Activated naive CD8-positive, alpha-beta T cell treated with anti-CD3 and anti-CD28 coated beads for 36 hours (primary cell): ENCODE results near the gene YEATS2. TPM values are rescaled to one million over a fixed set of nuclear protein-coding genes. Genes with fewer than 3 reads are reported as not detected.
A peak's percentile ranks its signal among the peaks of the same experiment; 100 is the strongest.
"Not testable (repeated sequence)": the region's sequence is repeated elsewhere in the genome, so short reads cannot be mapped to it uniquely, and the experiment has no call there.

ENCODE experiments used
- DNase-seq: peaks from one replicate; pipeline ENCODE4 v3.0.0; 2021
- H3K27ac Mint-ChIP-seq: one replicate; pipeline ENCODE4 v1.8.0; 2022; ENCODE audit warnings: mild to moderate bottlenecking, moderate library complexity, mixed read lengths
- H3K27me3 Mint-ChIP-seq: one replicate; pipeline ENCODE4 v1.8.0; 2022; ENCODE audit warnings: mild to moderate bottlenecking, mixed read lengths
- H3K36me3 Mint-ChIP-seq: one replicate; pipeline ENCODE4 v1.8.0; 2021; ENCODE audit warnings: mild to moderate bottlenecking, mixed read lengths
- H3K4me1 Mint-ChIP-seq: one replicate; pipeline ENCODE4 v1.8.0; 2021; ENCODE audit warnings: mixed read lengths
- H3K4me3 Mint-ChIP-seq: one replicate; pipeline ENCODE4 v1.8.0; 2022; ENCODE audit warnings: mild to moderate bottlenecking, moderate library complexity, mixed read lengths
- H3K9me3 Mint-ChIP-seq: one replicate; pipeline ENCODE4 v1.8.0; 2022; ENCODE audit warnings: mixed read lengths
- total RNA-seq, 2 experiments: library from RNA; stranded (reverse); gene quantifications; one replicate each; pipeline ENCODE4 v1.2.3, GENCODE V29; 2021

Gene YEATS2
- 10 to 100 TPM; 40.1 to 45.1 TPM for total RNA-seq

DNA sequence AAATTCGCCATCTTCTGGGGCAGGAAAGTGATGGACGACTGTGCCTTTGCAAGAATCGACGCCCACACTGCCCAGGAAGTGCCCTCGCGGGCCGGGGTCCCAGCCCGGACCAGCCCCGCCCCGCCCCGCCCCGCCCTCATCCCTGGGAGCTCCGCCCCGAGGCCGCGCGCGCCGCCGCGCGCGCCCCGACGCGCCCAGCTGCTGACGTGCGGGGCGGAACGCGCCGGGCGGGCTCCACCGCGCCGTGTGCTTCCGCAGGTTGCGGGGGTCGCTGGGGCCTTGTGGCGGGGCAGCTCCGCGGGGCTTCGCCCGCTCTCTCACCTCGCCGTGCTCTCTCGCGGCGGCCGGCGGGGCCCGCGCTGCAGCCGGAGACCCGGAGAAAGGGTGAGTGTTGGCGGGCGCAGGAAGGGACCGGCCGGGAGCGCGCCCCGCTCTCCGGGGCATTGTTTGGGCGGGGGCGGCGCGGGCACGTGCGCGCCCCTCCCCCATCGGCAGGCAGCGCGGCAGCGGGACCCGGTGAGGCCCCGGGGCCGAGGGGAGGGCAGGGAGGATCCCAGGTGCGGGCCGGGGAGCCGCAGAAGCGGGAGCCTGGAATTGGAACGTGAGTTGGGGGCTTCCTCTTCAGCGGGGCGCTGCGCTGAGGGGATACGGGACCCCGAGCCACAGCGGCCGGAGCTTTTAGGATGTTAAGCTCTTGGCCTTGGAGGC, at the start of gene YEATS2:
TSS of gene YEATS2 (plus strand) at position 188 of the 708 bp plus-strand sequence. CDS start 17,366 bp downstream, outside the sequence.
- Mint-ChIP-seq H3K27me3 (no peaks in the 10 kb centered on the region), H3K27ac (peak within 1 kb of the TSS; percentile 92), H3K4me3 (peak within 1 kb of the TSS; percentile 87), H3K9me3 (no peaks in the 10 kb centered on the region), H3K4me1 (peaks cover 35% of the 10 kb centered on the region), H3K36me3 (peaks cover 28% of the 10 kb centered on the region)
- peak; percentile 79 for DNase-seq

- Mint-ChIP-seq H3K27ac (no peak overlapping the region), H3K9me3 (peaks cover 35% of the 10 kb centered on the region), H3K4me3 (no peak overlapping the region), H3K36me3 (peaks cover 54% of the 10 kb centered on the region), H3K4me1 (no peaks in the 10 kb centered on the region), H3K27me3 (no peaks in the 10 kb centered on the region)
- DNase-seq = no peak
These were observed 47.0 kb upstream of the YEATS2 start for GRCh38 chr3:183650554-183650953.

- H3K27me3 Mint-ChIP-seq = no peaks in the 10 kb centered on the region
- peaks cover 42% of the 10 kb centered on the region for H3K9me3 Mint-ChIP-seq
- no peak overlapping the region for H3K27ac Mint-ChIP-seq
- DNase-seq = no peak
- H3K4me3 Mint-ChIP-seq = no peak overlapping the region
- H3K36me3 Mint-ChIP-seq = peaks cover 63% of the 10 kb centered on the region
- peaks cover 3% of the 10 kb centered on the region for H3K4me1 Mint-ChIP-seq
These were observed 44.2 kb upstream of the YEATS2 start for GRCh38 chr3:183653209-183654064.

DNA sequence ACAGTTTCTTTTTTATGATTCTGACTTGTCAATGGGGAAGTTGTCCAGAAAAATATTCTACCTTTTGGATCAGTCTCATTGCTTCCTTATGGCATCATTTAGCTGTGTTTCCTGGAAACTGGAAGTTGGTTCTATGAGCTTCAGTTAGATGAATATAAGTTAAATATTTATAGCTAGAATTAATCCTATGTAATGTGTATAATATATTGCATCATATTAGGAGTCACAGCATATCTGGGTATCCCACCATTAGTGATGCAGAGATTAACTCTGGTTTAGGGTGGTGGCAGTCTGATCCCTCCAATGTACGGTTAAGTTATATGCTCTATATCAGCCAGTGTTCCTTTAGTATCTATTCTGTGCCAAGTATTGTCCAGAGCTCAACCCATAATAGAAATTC, 42.9 kb upstream of the YEATS2 start:
- H3K36me3 Mint-ChIP-seq = peaks cover 59% of the 10 kb centered on the region
- no peak for DNase-seq
- peaks cover 40% of the 10 kb centered on the region for H3K9me3 Mint-ChIP-seq
- H3K4me3 Mint-ChIP-seq = no peak overlapping the region
- peaks cover 5% of the 10 kb centered on the region for H3K4me1 Mint-ChIP-seq
- no peak overlapping the region for H3K27ac Mint-ChIP-seq
- no peaks in the 10 kb centered on the region for H3K27me3 Mint-ChIP-seq

DNA sequence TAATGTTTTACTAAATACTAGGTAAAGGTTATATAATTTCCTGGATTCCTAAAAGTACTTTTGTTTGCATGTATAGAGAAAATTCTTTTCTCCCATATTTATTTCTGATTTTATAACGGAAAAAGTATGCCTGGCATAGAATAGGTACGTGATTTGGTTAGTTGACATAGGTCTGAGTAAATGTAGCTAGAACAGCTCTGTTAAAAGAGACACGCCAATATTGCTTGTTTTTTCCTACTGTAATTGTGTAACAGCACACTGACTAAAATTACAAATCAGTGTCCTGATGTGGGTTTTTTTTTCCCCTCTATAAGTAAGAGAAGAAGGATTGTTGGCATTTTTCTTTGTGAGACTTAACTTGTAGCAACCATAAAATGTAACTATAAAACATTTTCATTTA, 35.5 kb upstream of the YEATS2 start:
- H3K27me3 Mint-ChIP-seq = no peaks in the 10 kb centered on the region
- H3K9me3 Mint-ChIP-seq = peaks cover 3% of the 10 kb centered on the region
- H3K4me1 Mint-ChIP-seq = peaks cover 15% of the 10 kb centered on the region
- no peak overlapping the region for H3K27ac Mint-ChIP-seq
- DNase-seq = no peak
- peaks cover 16% of the 10 kb centered on the region for H3K36me3 Mint-ChIP-seq
- H3K4me3 Mint-ChIP-seq = no peak overlapping the region

DNA sequence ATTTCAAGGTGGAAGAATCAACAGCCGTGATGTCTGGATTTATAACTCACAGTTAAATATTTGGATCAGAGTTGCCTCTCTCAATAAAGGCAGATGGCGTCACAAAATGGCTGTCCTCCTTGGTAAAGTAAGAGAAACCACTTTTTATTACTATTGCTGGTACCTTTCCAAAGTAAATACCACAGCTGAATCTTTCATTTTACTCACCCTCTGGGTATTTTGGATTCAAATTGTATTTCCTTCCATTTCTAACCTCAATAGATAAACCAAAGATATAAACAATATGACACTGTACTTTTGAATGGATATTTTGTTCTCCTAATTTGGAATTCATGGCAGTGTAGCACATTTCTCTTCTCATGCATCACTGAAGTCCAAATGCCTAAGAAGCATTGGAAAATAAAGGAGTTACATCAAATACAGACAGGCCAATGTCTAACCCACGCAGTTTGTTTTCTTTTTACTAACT, 32.6 kb upstream of the YEATS2 start:
- Mint-ChIP-seq H3K36me3 (peaks cover 6% of the 10 kb centered on the region), H3K9me3 (no peaks in the 10 kb centered on the region), H3K27me3 (no peaks in the 10 kb centered on the region), H3K27ac (no peak overlapping the region), H3K4me1 (peaks cover 12% of the 10 kb centered on the region), H3K4me3 (no peak overlapping the region)
- no peak for DNase-seq

GRCh38 chr3:183680061-183680460, 17.5 kb upstream of the YEATS2 start:
- H3K4me1 Mint-ChIP-seq = peaks cover 6% of the 10 kb centered on the region
- no peak overlapping the region for H3K27ac Mint-ChIP-seq
- no peaks in the 10 kb centered on the region for H3K9me3 Mint-ChIP-seq
- H3K36me3 Mint-ChIP-seq = peaks cover 2% of the 10 kb centered on the region
- DNase-seq = no peak
- no peak overlapping the region for H3K4me3 Mint-ChIP-seq
- no peaks in the 10 kb centered on the region for H3K27me3 Mint-ChIP-seq

- Mint-ChIP-seq H3K36me3 (no peaks in the 10 kb centered on the region), H3K4me1 (peaks cover 2% of the 10 kb centered on the region), H3K4me3 (no peak overlapping the region), H3K9me3 (no peaks in the 10 kb centered on the region), H3K27ac (no peak overlapping the region), H3K27me3 (no peaks in the 10 kb centered on the region)
- no peak for DNase-seq
These were observed 9.9 kb upstream of the YEATS2 start for GRCh38 chr3:183687705-183688104.

GRCh38 chr3:183688874-183689273, 8.7 kb upstream of the YEATS2 start:
- DNase-seq = no peak
- H3K4me1 Mint-ChIP-seq = peaks cover 2% of the 10 kb centered on the region
- no peaks in the 10 kb centered on the region for H3K36me3 Mint-ChIP-seq
- no peak overlapping the region for H3K4me3 Mint-ChIP-seq
- H3K9me3 Mint-ChIP-seq = no peaks in the 10 kb centered on the region
- no peaks in the 10 kb centered on the region for H3K27me3 Mint-ChIP-seq
- no peak overlapping the region for H3K27ac Mint-ChIP-seq

DNA sequence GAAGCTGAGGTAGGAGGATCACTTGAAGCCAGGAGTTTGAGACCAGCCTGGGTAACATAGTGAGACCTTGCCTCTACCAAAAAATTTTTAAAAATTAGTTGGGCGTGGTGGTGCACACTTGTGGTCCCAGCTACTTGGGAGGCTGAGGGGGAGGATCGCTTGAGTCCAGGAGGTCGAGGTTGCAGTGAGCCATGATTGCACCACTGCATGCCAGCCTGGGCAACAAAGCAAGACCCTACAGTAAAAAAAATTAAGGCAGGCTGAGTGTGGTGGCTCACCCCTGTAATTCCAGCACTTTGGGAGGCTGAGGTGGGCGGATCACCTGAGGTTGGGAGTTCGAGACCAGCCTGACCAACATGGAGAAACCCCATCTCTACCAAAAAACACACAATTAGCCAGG, 8.0 kb upstream of the YEATS2 start:
- not testable (repeated sequence) for H3K4me1 Mint-ChIP-seq, H3K27me3 Mint-ChIP-seq, H3K4me3 Mint-ChIP-seq, DNase-seq, H3K36me3 Mint-ChIP-seq, H3K27ac Mint-ChIP-seq, H3K9me3 Mint-ChIP-seq

DNA sequence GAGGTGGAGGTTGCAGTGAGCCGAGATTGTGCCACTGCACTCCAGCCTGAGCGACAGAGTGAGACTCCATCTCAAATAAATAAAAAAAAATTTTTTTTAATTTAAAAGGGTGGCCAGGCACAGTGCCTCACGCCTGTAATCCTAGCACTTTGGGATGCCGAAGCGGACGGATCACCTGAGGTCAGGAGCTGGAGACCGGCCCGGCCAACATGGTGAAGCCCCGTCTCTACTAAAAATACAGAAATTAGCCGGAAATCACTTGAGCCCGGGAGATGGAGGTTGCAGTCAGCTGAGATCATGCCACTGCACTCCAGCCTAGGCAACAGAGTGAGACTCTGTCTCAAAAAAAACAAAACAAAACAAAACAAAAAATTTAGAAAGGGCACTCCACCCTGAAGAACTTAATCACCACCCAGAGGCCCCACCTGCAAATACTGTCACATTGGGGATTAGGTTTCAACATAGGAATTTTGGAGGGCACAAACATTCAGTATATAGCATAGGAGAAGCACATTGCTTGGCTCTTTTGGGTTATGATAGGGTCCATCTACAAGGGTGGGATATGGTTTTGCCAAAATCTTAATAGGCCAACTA, 7.1 kb upstream of the YEATS2 start:
- no peak overlapping the region for H3K4me3 Mint-ChIP-seq
- H3K27ac Mint-ChIP-seq = no peak overlapping the region
- no peaks in the 10 kb centered on the region for H3K36me3 Mint-ChIP-seq
- H3K9me3 Mint-ChIP-seq = no peaks in the 10 kb centered on the region
- H3K4me1 Mint-ChIP-seq = no peaks in the 10 kb centered on the region
- no peak for DNase-seq
- H3K27me3 Mint-ChIP-seq = no peaks in the 10 kb centered on the region

- Mint-ChIP-seq H3K27me3 (no peaks in the 10 kb centered on the region), H3K9me3 (no peaks in the 10 kb centered on the region), H3K4me1 (peaks cover 5% of the 10 kb centered on the region), H3K4me3 (no peak overlapping the region), H3K36me3 (no peaks in the 10 kb centered on the region), H3K27ac (no peak overlapping the region)
- no peak for DNase-seq
These were observed 5.2 kb upstream of the YEATS2 start for GRCh38 chr3:183692436-183692835.

- DNase-seq = no peak
- Mint-ChIP-seq H3K4me3 (no peak overlapping the region), H3K27me3 (no peaks in the 10 kb centered on the region), H3K4me1 (peaks cover 25% of the 10 kb centered on the region), H3K36me3 (peaks cover 18% of the 10 kb centered on the region), H3K9me3 (no peaks in the 10 kb centered on the region), H3K27ac (no peak overlapping the region)
These were observed 1.8 kb upstream of the YEATS2 start for GRCh38 chr3:183695569-183696364.

- Mint-ChIP-seq H3K27me3 (no peaks in the 10 kb centered on the region), H3K9me3 (no peaks in the 10 kb centered on the region), H3K36me3 (peaks cover 28% of the 10 kb centered on the region), H3K27ac (peak overlapping the region; percentile 86), H3K4me1 (peaks cover 32% of the 10 kb centered on the region), H3K4me3 (peak overlapping the region; percentile 80)
- DNase-seq = no peak
These were observed 431 bp upstream of the YEATS2 start for GRCh38 chr3:183697123-183697609.
